Testis (tissue), 2 donors: ENCODE results near the gene DHX8.

Experiments used
- CTCF ChIP-seq, 3 experiments: fragments of 450-650 bp in 2 of 3; fragments of 200-600 bp in 1 of 3; sonication (generic) in 1 of 3; IDR thresholded peaks; one replicate each; pipeline ENCODE4 v1.5.1; 2016 to 2019; ENCODE audit warnings: antibody characterized with exemption in 3 of 3, mild to moderate bottlenecking in 2 of 3, moderate library complexity in 1 of 3
- POLR2A ChIP-seq: fragments of 450-650 bp; IDR thresholded peaks from one replicate; pipeline ENCODE4 v1.6.1; 2017; ENCODE audit warnings: antibody characterized with exemption, mild to moderate bottlenecking, moderate library complexity

GRCh38 chr17:43490621-43491020 lies 6.8 kb downstream of the DHX8 start:
- no peak for TF ChIP-seq CTCF (IDR thresholded peaks at IDR 0.05)
- TF ChIP-seq POLR2A = no peak
